Hepatocyte (in vitro differentiated cells): ENCODE results near the gene BMP7. TPM values are rescaled to one million over a fixed set of nuclear protein-coding genes. Genes with fewer than 3 reads are reported as not detected.

ENCODE experiments used
- DNase-seq: peaks from one replicate; pipeline ENCODE4 v3.0.0-alpha.2; 2016; ENCODE audit warnings: low spot score
- H2AFZ ChIP-seq: fragments of 200-600 bp; sonication (generic); 2 replicates; pipeline ENCODE4 v1.6.0; 2016; ENCODE audit warnings: antibody characterized with exemption, mild to moderate bottlenecking
- H3K27ac ChIP-seq: fragments of 200-600 bp; sonication (generic); 2 replicates; pipeline ENCODE4 v1.5.1; 2016; ENCODE audit warnings: mild to moderate bottlenecking
- H3K27me3 ChIP-seq: fragments of 200-600 bp; sonication (generic); 2 replicates; pipeline ENCODE4 v1.6.1; 2016
- H3K36me3 ChIP-seq: fragments of 200-600 bp; sonication (generic); replicated peaks from 2 replicates; pipeline ENCODE4 v1.5.1; 2016; ENCODE audit warnings: low read depth; ENCODE audit not compliant: insufficient read depth
- H3K4me1 ChIP-seq: fragments of 200-600 bp; sonication (generic); 2 replicates; pipeline ENCODE4 v1.5.1; 2016; ENCODE audit warnings: mild to moderate bottlenecking, moderate library complexity; ENCODE audit not compliant: insufficient read depth
- H3K4me2 ChIP-seq: fragments of 200-600 bp; sonication (generic); 2 replicates; pipeline ENCODE4 v1.6.0; 2016
- H3K4me3 ChIP-seq: fragments of 200-600 bp; sonication (generic); 2 replicates; pipeline ENCODE4 v1.5.1; 2016; ENCODE audit warnings: mild to moderate bottlenecking
- H3K79me2 ChIP-seq: fragments of 200-600 bp; sonication (generic); 2 replicates; pipeline ENCODE4 v1.6.0; 2017; ENCODE audit warnings: mild to moderate bottlenecking
- H3K9me2 ChIP-seq: fragments of 200-600 bp; sonication (generic); replicated peaks from 2 replicates; pipeline ENCODE4 v1.6.0; 2017; ENCODE audit warnings: mild to moderate bottlenecking; ENCODE audit not compliant: insufficient read depth
- H3K9me3 ChIP-seq: fragments of 200-600 bp; sonication (generic); 2 replicates; pipeline ENCODE4 v1.5.1; 2016; ENCODE audit warnings: low read depth, mild to moderate bottlenecking
- H4K20me1 ChIP-seq: fragments of 200-600 bp; sonication (generic); 2 replicates; pipeline ENCODE4 v1.6.0; 2016; ENCODE audit warnings: mild to moderate bottlenecking; ENCODE audit not compliant: insufficient read depth, poor library complexity, severe bottlenecking
- EZH2 ChIP-seq: fragments of 200-600 bp; sonication (generic); IDR thresholded peaks from 2 replicates; pipeline ENCODE4 v1.6.1; 2016; ENCODE audit warnings: antibody characterized with exemption, mild to moderate bottlenecking, borderline replicate concordance
- EZH2phosphoT487 ChIP-seq: fragments of 200-600 bp; sonication (generic); IDR thresholded peaks from one replicate; pipeline ENCODE4 v1.6.1; 2018; ENCODE audit warnings: antibody characterized with exemption, mild to moderate bottlenecking, low read depth, moderate library complexity; ENCODE audit not compliant: unreplicated experiment, severe bottlenecking
- WGBS: methylation state at CpG from one replicate; pipeline ENCODE4 v1.1.6; 2016; ENCODE audit warnings: low lambda C conversion rate; ENCODE audit errors: missing lambda C conversion rate; 5-methylcytosine and 5-hydroxymethylcytosine counted together
- polyA plus RNA-seq: library from polyadenylated mRNA; unstranded; fragments of >200 nt; fragmentation: Nextera tagmentation; extraction: Ambion mirVana; gene quantifications from 2 replicates; pipeline ENCODE4 v1.2.1, GENCODE V29; 2016
- total RNA-seq: library from RNA; depleted of rRNA; stranded (reverse); fragments of >200 nt; gene quantifications from 2 replicates; pipeline ENCODE4 v1.2.3, GENCODE V29; 2014
- TF ChIP-seq, protein P1 (sequence below): fragments of 200-600 bp; sonication (generic); IDR thresholded peaks from 2 replicates; pipeline ENCODE4 v1.5.1; 2016; ENCODE audit warnings: antibody characterized with exemption, mild to moderate bottlenecking; ENCODE audit not compliant: poor library complexity

The BMP7 gene
- total and polyA plus RNA-seq, 2 experiments from 2014 or later = 9.1 to 14.8 TPM

DNA sequence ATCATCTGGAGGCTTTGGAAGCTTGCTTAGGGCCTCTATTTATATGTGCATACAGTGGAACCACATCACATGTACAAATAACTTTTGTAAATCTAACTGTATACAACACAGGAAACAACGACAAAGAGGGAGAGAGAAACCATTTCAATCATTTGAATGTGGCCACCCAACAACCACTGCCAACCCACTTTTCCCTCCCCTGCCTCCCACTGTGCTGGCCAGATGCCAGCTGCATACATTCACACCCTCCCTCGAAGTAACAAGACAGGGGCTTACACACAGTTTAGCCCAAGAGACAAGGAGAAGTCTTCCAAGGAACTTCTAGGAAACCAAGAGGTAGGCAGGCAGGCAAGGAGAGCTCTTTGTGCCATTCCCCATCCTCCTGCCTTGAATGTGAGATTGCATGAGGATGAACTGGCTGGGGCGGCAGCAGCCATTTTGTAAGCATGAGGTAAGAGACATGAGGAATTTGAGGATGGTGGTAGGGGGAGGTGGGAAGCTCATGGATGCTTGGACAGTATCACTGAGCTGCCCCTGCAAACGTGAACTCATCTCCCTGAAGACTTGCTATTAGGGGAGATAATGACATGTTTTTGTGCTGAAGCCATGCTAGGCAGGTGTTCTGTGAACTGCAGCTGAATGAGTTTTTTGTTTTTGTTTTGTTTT, 18.2 kb downstream of the BMP7 start:
- H3K27ac ChIP-seq = no peak overlapping the region
- no peaks in the 10 kb centered on the region for H3K36me3 ChIP-seq
- H2AFZ ChIP-seq = no peak overlapping the region
- H3K79me2 ChIP-seq = peaks cover 43% of the 10 kb centered on the region
- H3K9me2 ChIP-seq = no peaks in the 10 kb centered on the region
- H3K27me3 ChIP-seq = no peaks in the 10 kb centered on the region
- no peaks in the 10 kb centered on the region for H3K9me3 ChIP-seq
- H3K4me3 ChIP-seq = no peak overlapping the region
- H3K4me2 ChIP-seq = no peak overlapping the region
- TF ChIP-seq EZH2phosphoT487 (no peak), EZH2 (no peak)
- TF ChIP-seq, protein P1, sequence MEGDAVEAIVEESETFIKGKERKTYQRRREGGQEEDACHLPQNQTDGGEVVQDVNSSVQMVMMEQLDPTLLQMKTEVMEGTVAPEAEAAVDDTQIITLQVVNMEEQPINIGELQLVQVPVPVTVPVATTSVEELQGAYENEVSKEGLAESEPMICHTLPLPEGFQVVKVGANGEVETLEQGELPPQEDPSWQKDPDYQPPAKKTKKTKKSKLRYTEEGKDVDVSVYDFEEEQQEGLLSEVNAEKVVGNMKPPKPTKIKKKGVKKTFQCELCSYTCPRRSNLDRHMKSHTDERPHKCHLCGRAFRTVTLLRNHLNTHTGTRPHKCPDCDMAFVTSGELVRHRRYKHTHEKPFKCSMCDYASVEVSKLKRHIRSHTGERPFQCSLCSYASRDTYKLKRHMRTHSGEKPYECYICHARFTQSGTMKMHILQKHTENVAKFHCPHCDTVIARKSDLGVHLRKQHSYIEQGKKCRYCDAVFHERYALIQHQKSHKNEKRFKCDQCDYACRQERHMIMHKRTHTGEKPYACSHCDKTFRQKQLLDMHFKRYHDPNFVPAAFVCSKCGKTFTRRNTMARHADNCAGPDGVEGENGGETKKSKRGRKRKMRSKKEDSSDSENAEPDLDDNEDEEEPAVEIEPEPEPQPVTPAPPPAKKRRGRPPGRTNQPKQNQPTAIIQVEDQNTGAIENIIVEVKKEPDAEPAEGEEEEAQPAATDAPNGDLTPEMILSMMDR = no peak
- no peaks in the 10 kb centered on the region for H4K20me1 ChIP-seq
- WGBS = 87% methylated on average over 4 of the region's 4 CpGs
- peaks cover 24% of the 10 kb centered on the region for H3K4me1 ChIP-seq
- no peak for DNase-seq

DNA sequence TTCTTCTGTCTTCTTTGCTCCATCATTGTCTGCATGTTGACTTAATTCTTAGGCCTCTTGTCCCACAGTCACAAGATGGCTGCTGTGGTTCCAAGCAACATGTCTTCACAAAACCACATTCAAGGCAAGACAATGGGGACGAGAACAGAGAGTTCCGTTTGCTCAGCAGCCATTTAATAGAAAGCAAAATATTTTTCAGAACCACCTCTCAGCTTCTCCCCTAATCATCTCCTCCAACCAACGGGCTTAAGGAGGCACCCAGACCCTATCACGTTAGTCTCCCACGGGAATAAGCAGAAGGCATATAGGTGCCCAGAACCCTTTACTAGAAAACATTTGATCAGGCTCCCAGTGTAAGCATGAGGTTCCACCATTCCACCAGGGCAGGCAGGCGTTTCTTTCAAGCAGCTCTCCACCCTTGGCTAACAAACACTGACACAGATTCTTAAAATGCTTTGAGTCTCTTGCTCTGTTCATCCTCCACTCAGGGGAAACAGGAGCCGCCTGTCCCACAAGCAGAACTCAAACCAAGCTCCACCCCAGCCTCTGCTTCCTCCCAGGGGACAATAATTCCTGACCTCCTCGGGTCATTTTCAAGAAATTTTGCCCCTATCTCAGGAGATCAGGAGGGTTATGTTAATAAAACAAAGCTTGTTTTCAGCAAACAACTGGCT, 19.0 kb downstream of the BMP7 start:
- no peak overlapping the region for H3K27ac ChIP-seq
- DNase-seq = no peak
- WGBS = 69% methylated on average over 8 of the region's 8 CpGs
- peaks cover 16% of the 10 kb centered on the region for H3K4me1 ChIP-seq
- H3K4me3 ChIP-seq = no peak overlapping the region
- H3K27me3 ChIP-seq = no peaks in the 10 kb centered on the region
- no peaks in the 10 kb centered on the region for H3K9me3 ChIP-seq
- H3K4me2 ChIP-seq = no peak overlapping the region
- no peaks in the 10 kb centered on the region for H3K36me3 ChIP-seq
- TF ChIP-seq EZH2 (no peak), EZH2phosphoT487 (no peak)
- TF ChIP-seq, protein P1 = no peak
- no peak overlapping the region for H2AFZ ChIP-seq
- H3K79me2 ChIP-seq = peaks cover 46% of the 10 kb centered on the region
- H3K9me2 ChIP-seq = no peaks in the 10 kb centered on the region
- no peaks in the 10 kb centered on the region for H4K20me1 ChIP-seq

DNA sequence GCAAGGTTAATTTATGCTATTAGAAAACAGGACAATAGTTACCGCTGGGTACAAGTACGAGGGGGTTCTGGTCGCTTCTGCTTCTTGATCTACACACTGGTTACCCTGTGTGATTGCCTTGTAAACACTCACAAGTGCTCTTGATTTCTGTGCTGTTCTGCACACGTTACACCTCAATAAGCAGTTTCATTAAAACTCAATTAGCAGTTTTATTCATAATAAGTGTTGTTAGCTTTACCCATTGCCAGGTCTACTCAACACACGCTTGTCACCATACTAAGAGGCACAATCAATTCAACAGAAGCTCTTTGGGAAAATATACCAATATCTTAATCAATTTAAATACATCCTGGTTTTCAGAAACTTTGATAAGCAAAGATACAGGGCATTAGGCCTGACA, 20.4 kb downstream of the BMP7 start:
- Histone ChIP-seq H3K27me3 (no peaks in the 10 kb centered on the region), H2AFZ (no peak overlapping the region), H4K20me1 (no peaks in the 10 kb centered on the region), H3K9me2 (no peaks in the 10 kb centered on the region), H3K4me2 (no peak overlapping the region), H3K9me3 (no peaks in the 10 kb centered on the region), H3K27ac (no peak overlapping the region), H3K4me3 (no peak overlapping the region), H3K79me2 (peaks cover 47% of the 10 kb centered on the region), H3K36me3 (no peaks in the 10 kb centered on the region), H3K4me1 (peaks cover 18% of the 10 kb centered on the region)
- WGBS = 96% methylated on average over 5 of the region's 5 CpGs
- TF ChIP-seq EZH2 = no peak
- TF ChIP-seq, protein P1 = no peak
- TF ChIP-seq EZH2phosphoT487 = no peak
- DNase-seq = no peak
